Inflammatory macrophage treated with lipopolysaccharide for 4 hours (primary cell): ENCODE measurements around the gene FOXC2.
A peak's percentile ranks its signal among the peaks of the same experiment; 100 is the strongest.

Experiments used
- DNase-seq: peaks from one replicate; pipeline ENCODE4 v3.0.0-alpha.2; 2020

Gene FOXC2

GRCh38 chr16:86533767-86534351, 32.8 kb upstream of the FOXC2 start:
- no peak for DNase-seq

- DNase-seq = no peak
Measured at GRCh38 chr16:86534779-86535615, 31.6 kb upstream of the FOXC2 start.

- DNase-seq = no peak
Measured at GRCh38 chr16:86536621-86537020, 30.0 kb upstream of the FOXC2 start.

- no peak for DNase-seq
Measured at GRCh38 chr16:86537486-86537885, 29.1 kb upstream of the FOXC2 start.

GRCh38 chr16:86538196-86538780, 28.3 kb upstream of the FOXC2 start:
- no peak for DNase-seq

- DNase-seq = no peak
Measured at GRCh38 chr16:86540894-86541293, 25.7 kb upstream of the FOXC2 start.

- no peak for DNase-seq
Measured at GRCh38 chr16:86541560-86541959, 25.1 kb upstream of the FOXC2 start.

GRCh38 chr16:86542756-86543750, 23.6 kb upstream of the FOXC2 start:
- DNase-seq = no peak

GRCh38 chr16:86545481-86545880, 21.1 kb upstream of the FOXC2 start:
- no peak for DNase-seq

GRCh38 chr16:86545954-86546637, 20.5 kb upstream of the FOXC2 start:
- DNase-seq = no peak

- DNase-seq = no peak
Measured at GRCh38 chr16:86546638-86547013, 20.0 kb upstream of the FOXC2 start.

- no peak for DNase-seq
Measured at GRCh38 chr16:86547286-86547685, 19.3 kb upstream of the FOXC2 start.

GRCh38 chr16:86549076-86549892, 17.3 kb upstream of the FOXC2 start:
- no peak for DNase-seq

- no peak for DNase-seq
Measured at GRCh38 chr16:86549893-86550190, 16.8 kb upstream of the FOXC2 start.

- no peak for DNase-seq
Measured at GRCh38 chr16:86550281-86550680, 16.3 kb upstream of the FOXC2 start.

GRCh38 chr16:86553356-86553755, 13.3 kb upstream of the FOXC2 start:
- no peak for DNase-seq

- DNase-seq = no peak
Measured at GRCh38 chr16:86554599-86554916, 12.1 kb upstream of the FOXC2 start.

GRCh38 chr16:86554917-86555703, 11.5 kb upstream of the FOXC2 start, which contains the start of gene MTHFSD:
Gene MTHFSD (minus strand): TSS chr16:86555235. CDS start chr16:86555184, 51 bp downstream.
- DNase-seq = peak; percentile 91

- no peak for DNase-seq
Measured at GRCh38 chr16:86555704-86556075, 10.9 kb upstream of the FOXC2 start.

- DNase-seq = no peak
Measured at GRCh38 chr16:86556576-86556975, 10.1 kb upstream of the FOXC2 start.

GRCh38 chr16:86557587-86557986, 9.0 kb upstream of the FOXC2 start:
- DNase-seq = no peak
